HepG2 (cell line): ENCODE results near the gene MED19. TPM values are rescaled to one million over a fixed set of nuclear protein-coding genes. Genes with fewer than 3 reads are reported as not detected.

ENCODE experiments used
- AFF4 ChIP-seq: sonication (generic); formaldehyde crosslinking; IDR thresholded peaks from 2 replicates; pipeline ENCODE4 v1.4.0; 2020; ENCODE audit warnings: missing genetic modification reagents
- CBX1 ChIP-seq: IDR thresholded peaks from one replicate; pipeline ENCODE4 v1.6.1; 2016; ENCODE audit warnings: antibody characterized with exemption, low read depth
- GATAD2A ChIP-seq: IDR thresholded peaks from 2 replicates; pipeline ENCODE4 v1.6.1; 2016
- GTF2F1 ChIP-seq: fragments of 150-350 bp; IDR thresholded peaks from 2 replicates; pipeline ENCODE4 v1.6.1; 2014; ENCODE audit warnings: low read length
- IRX3 ChIP-seq: sonication (generic); formaldehyde crosslinking; IDR thresholded peaks from 2 replicates; pipeline ENCODE4 v1.8.1; 2023; ENCODE audit warnings: mild to moderate bottlenecking, low read depth, missing genetic modification reagents, borderline replicate concordance
- KAT2B ChIP-seq: fragments of 150-350 bp; IDR thresholded peaks from 2 replicates; pipeline ENCODE4 v1.6.1; 2014; ENCODE audit warnings: low read depth, low read length, borderline replicate concordance
- KLF9 ChIP-seq: IDR thresholded peaks from 2 replicates; pipeline ENCODE4 v1.6.1; 2016; ENCODE audit warnings: low read depth
- MED8 ChIP-seq: sonication (generic); formaldehyde crosslinking; IDR thresholded peaks from 2 replicates; pipeline ENCODE4 v1.8.1; 2023; ENCODE audit warnings: mild to moderate bottlenecking, missing genetic modification reagents; ENCODE audit not compliant: insufficient replicate concordance
- NFIB ChIP-seq: sonication (generic); formaldehyde crosslinking; IDR thresholded peaks from 2 replicates; pipeline ENCODE4 v1.9.0; 2021; ENCODE audit warnings: missing genetic modification reagents, mild to moderate bottlenecking, borderline replicate concordance
- PTBP1 ChIP-seq: fragments of 200-400 bp; formaldehyde crosslinking; IDR thresholded peaks from 2 replicates; pipeline ENCODE4 v1.6.1; 2018; ENCODE audit warnings: low read length, low read depth; ENCODE audit not compliant: poor library complexity, severe bottlenecking
- SOX6 ChIP-seq, 2 experiments: fragments of 450-650 bp in 1 of 2; sonication (generic) in 1 of 2; formaldehyde crosslinking in 1 of 2; IDR thresholded peaks; 2 replicates each; pipeline versions ENCODE4 v1.4.0 to v1.6.1; 2017 to 2020; ENCODE audit warnings: antibody characterized with exemption in 1 of 2, mild to moderate bottlenecking in 1 of 2, missing genetic modification reagents in 1 of 2
- TARDBP ChIP-seq: sonication (generic); formaldehyde crosslinking; IDR thresholded peaks from 2 replicates; pipeline ENCODE4 v1.8.0; 2022; ENCODE audit warnings: mild to moderate bottlenecking, missing genetic modification reagents
- ZFP62 ChIP-seq: sonication (generic); formaldehyde crosslinking; IDR thresholded peaks from 2 replicates; pipeline ENCODE4 v1.4.0; 2020; ENCODE audit warnings: missing genetic modification reagents
- ZKSCAN1 ChIP-seq: fragments of 150-350 bp; IDR thresholded peaks from 2 replicates; pipeline ENCODE4 v1.6.1; 2014; ENCODE audit warnings: low read length
- ZNF230 ChIP-seq: sonication (generic); formaldehyde crosslinking; IDR thresholded peaks from 2 replicates; pipeline ENCODE4 v1.4.0; 2020; ENCODE audit warnings: mild to moderate bottlenecking, missing genetic modification reagents
- ZNF354B ChIP-seq: sonication (generic); formaldehyde crosslinking; IDR thresholded peaks from 2 replicates; pipeline ENCODE4 v1.8.0; 2022; ENCODE audit warnings: mild to moderate bottlenecking, missing genetic modification reagents
- ZNF414 ChIP-seq: sonication (generic); formaldehyde crosslinking; IDR thresholded peaks from 2 replicates; pipeline ENCODE4 v1.5.0; 2020; ENCODE audit warnings: missing genetic modification reagents
- ZNF547 ChIP-seq: sonication (generic); formaldehyde crosslinking; IDR thresholded peaks from 2 replicates; pipeline ENCODE4 v1.5.1; 2020; ENCODE audit warnings: mild to moderate bottlenecking, missing genetic modification reagents
- ZNF558 ChIP-seq: sonication (generic); formaldehyde crosslinking; IDR thresholded peaks from 2 replicates; pipeline ENCODE4 v1.9.0; 2022; ENCODE audit warnings: mild to moderate bottlenecking, missing genetic modification reagents, borderline replicate concordance
- ZNF605 ChIP-seq: sonication (generic); formaldehyde crosslinking; IDR thresholded peaks from 2 replicates; pipeline ENCODE4 v1.8.0; 2022; ENCODE audit warnings: mild to moderate bottlenecking, missing genetic modification reagents
- ZNF772 ChIP-seq: sonication (generic); formaldehyde crosslinking; IDR thresholded peaks from 2 replicates; pipeline ENCODE4 v1.5.0; 2020; ENCODE audit warnings: mild to moderate bottlenecking, missing genetic modification reagents
- polyA plus RNA-seq, 8 experiments: library from polyadenylated mRNA; depleted of rRNA in 3 of 8; stranded (reverse) in 7 of 8; unstranded in 1 of 8; fragments of >200 nt; fragmentation: Illumina TruSeq in 4 of 8; extraction: Trizol in 4 of 8; gene quantifications; 2 replicates each; pipeline versions ENCODE4 v1.2.1 to v1.2.3, GENCODE V29; 2011 to 2016; ENCODE audit warnings: low read depth in 4 of 8, missing spikeins in 1 of 8, mixed read lengths in 1 of 8; ENCODE audit not compliant: insufficient read depth in 1 of 8
- total RNA-seq, 5 experiments: library from RNA; depleted of rRNA; stranded (reverse); fragments of >200 nt; fragmentation: Illumina TruSeq; extraction: Trizol; gene quantifications; 2 replicates each; pipeline ENCODE4 v1.2.3, GENCODE V29; 2016; ENCODE audit warnings: low read depth in 1 of 5
- TF ChIP-seq, protein P1 (sequence below): sonication (generic); formaldehyde crosslinking; IDR thresholded peaks from 2 replicates; pipeline ENCODE4 v1.8.1; 2023; ENCODE audit warnings: mild to moderate bottlenecking, missing genetic modification reagents, borderline replicate concordance
- TF ChIP-seq, protein P2 (sequence below): IDR thresholded peaks from 2 replicates; pipeline ENCODE4 v1.6.1; 2016; ENCODE audit warnings: mild to moderate bottlenecking, missing biosample characterization, missing genetic modification reagents
- TF ChIP-seq, protein P3 (sequence below): sonication (generic); formaldehyde crosslinking; conservative IDR thresholded peaks from 2 replicates; pipeline ENCODE4 v1.8.0; 2022; ENCODE audit warnings: low read depth, missing genetic modification reagents

MED19 gene
- total and polyA plus RNA-seq, 2 of the 13 experiments (the other 11 are each of a cell fraction or from before 2014, with no cell fraction given) = 12.9 to 13.8 TPM

DNA sequence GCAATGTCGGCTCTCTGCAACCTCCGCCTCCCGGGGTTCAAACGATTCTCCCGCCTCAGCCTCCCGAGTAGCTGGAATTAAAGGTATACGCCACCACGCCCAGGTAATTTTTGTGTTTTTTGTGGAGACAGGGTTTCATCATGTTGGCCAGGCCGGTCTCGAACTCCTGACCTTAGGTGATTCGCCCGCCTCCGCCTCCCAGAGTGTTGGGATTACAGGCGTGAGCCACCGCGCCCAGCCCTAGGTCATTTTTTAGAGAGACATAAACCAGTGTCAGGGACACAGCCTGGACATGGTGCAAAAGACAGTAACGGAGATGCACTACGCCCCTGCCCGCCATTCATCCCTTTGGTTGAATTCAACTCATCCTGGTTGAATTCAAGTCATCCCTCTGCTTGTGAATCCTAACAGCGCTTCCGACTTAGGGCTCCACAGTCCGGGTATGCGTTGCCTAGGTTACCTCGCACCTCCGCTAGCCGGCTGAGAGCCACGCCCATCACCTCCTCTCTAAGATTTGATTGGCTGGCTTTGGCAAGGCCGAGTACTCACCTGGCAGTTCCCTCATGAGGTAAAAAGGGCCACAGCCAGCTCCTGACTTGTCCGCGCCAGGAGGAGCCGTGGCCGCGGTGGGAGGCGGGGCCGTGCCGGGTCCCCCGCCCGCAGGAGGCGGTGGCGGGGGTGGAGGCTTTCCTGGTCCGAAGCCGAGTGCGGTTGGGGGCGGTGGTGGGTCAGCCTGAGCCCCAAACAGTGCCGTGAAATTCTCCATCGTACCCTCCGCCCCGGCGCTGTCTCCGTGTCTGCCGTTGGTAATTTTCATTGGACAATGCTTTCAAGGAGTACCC lies at the start of gene MED19 (continued):
- TF ChIP-seq, protein P1, sequence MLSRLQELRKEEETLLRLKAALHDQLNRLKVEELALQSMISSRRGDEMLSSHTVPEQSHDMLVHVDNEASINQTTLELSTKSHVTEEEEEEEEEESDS (CRISPR knock-in tag) = no peak
- TF ChIP-seq ZNF605 (CRISPR knock-in tag) = no peak; the same call in 1 of the 2 replicates
- TF ChIP-seq TARDBP = no peak
- TF ChIP-seq, protein P2, sequence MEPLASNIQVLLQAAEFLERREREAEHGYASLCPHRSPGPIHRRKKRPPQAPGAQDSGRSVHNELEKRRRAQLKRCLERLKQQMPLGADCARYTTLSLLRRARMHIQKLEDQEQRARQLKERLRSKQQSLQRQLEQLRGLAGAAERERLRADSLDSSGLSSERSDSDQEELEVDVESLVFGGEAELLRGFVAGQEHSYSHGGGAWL (CRISPR knock-in tag) = peak; percentile 31; the same call in 1 of the 2 replicates
- TF ChIP-seq PTBP1 = no peak
- peak; percentile 32 for TF ChIP-seq MED8 (CRISPR knock-in tag)
- TF ChIP-seq, protein P3, sequence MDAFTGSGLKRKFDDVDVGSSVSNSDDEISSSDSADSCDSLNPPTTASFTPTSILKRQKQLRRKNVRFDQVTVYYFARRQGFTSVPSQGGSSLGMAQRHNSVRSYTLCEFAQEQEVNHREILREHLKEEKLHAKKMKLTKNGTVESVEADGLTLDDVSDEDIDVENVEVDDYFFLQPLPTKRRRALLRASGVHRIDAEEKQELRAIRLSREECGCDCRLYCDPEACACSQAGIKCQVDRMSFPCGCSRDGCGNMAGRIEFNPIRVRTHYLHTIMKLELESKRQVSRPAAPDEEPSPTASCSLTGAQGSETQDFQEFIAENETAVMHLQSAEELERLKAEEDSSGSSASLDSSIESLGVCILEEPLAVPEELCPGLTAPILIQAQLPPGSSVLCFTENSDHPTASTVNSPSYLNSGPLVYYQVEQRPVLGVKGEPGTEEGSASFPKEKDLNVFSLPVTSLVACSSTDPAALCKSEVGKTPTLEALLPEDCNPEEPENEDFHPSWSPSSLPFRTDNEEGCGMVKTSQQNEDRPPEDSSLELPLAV (CRISPR knock-in tag) = no peak
- TF ChIP-seq ZFP62 (CRISPR knock-in tag) = no peak
- 0 out of 2 replicates have a peak, but pooled peaks have one; percentile 34 for TF ChIP-seq ZNF414 (CRISPR knock-in tag)
- no peak for TF ChIP-seq IRX3 (CRISPR knock-in tag)
- TF ChIP-seq CBX1 = no peak
- TF ChIP-seq ZNF230 (CRISPR knock-in tag) = no peak
- peak; percentile 37; the same call in 1 of the 2 replicates for TF ChIP-seq KLF9 (CRISPR knock-in tag)
- TF ChIP-seq ZNF772 (CRISPR knock-in tag) = no peak
- no peak for TF ChIP-seq KAT2B
- TF ChIP-seq AFF4 (CRISPR knock-in tag) = no peak
- TF ChIP-seq ZNF558 = no peak
- TF ChIP-seq SOX6 (IDR thresholded peaks at IDR 0.05) = no peak
- peak; percentile 46 for TF ChIP-seq SOX6 (CRISPR knock-in tag; IDR thresholded peaks at IDR 0.05)
- TF ChIP-seq GATAD2A (CRISPR knock-in tag) = no peak
- no peak for TF ChIP-seq ZNF354B (CRISPR knock-in tag)
- TF ChIP-seq ZKSCAN1 = no peak
- no peak for TF ChIP-seq ZNF547 (CRISPR knock-in tag)
- no peak for TF ChIP-seq GTF2F1
- TF ChIP-seq NFIB (CRISPR knock-in tag) = no peak
